Stomach (tissue), 4 donors: ENCODE data around the gene DAB1.

Source experiments
- CTCF ChIP-seq, 7 experiments: fragments of 450-650 bp in 4 of 7; fragments of 200-600 bp in 3 of 7; sonication (generic) in 3 of 7; IDR thresholded peaks; one replicate each; pipeline ENCODE4 v1.5.1; 2016 to 2019; ENCODE audit warnings: antibody characterized with exemption in 7 of 7, control low read depth in 2 of 7, mild to moderate bottlenecking in 1 of 7
- POLR2A ChIP-seq, 4 donors: fragments of 450-650 bp; IDR thresholded peaks; one replicate each; pipeline ENCODE4 v1.6.1; 2016; ENCODE audit warnings: antibody characterized with exemption in 4 of 4, control low read depth in 2 of 4, mild to moderate bottlenecking in 1 of 4, moderate library complexity in 1 of 4
- POLR2AphosphoS5 ChIP-seq, 3 donors: sonication (generic); formaldehyde crosslinking; IDR thresholded peaks; one replicate each; pipeline ENCODE4 v1.6.1; 2016; ENCODE audit warnings: antibody characterized with exemption in 3 of 3

GRCh38 chr1:56966698-56966999, 457.2 kb downstream of the DAB1 start:
- TF ChIP-seq CTCF (IDR thresholded peaks at IDR 0.05) (no peak), POLR2A (IDR thresholded peaks at IDR 0.05) (no peak), POLR2AphosphoS5 (IDR thresholded peaks at IDR 0.05) (no peak)
